Left kidney (tissue), 8 donors: ENCODE results near the gene C1QTNF4. TPM values are rescaled to one million over a fixed set of nuclear protein-coding genes. Genes with fewer than 3 reads are reported as not detected.
"Not testable (repeated sequence)": the region's sequence is repeated elsewhere in the genome, so short reads cannot be mapped to it uniquely, and the experiment has no call there.

Source experiments
- DNase-seq: peaks from one replicate; pipeline ENCODE4 v3.0.0-alpha.2; 2013
- long read RNA-seq, 8 donors: transcript quantifications; one replicate each; lab custom pipeline, GENCODE V29; 2026
- polyA plus RNA-seq: library from polyadenylated mRNA; unstranded; fragments of 120-200 nt; gene quantifications from one replicate; pipeline ENCODE4 v1.2.1, GENCODE V29; 2013; ENCODE audit not compliant: insufficient read length

C1QTNF4 gene
- polyA plus RNA-seq = 5.8 TPM
- long read RNA-seq, donor 1, transcript C1QTNF4-201 (2 exons, 1,664 nt) = major isoform, 11 of 11 reads
- long read RNA-seq, donor 1, partial matches to known transcripts = 0 of 11 reads
- long read RNA-seq, donor 1, other reads (novel, unspliced or antisense) = 0 of 11 reads
- long read RNA-seq, donor 2, transcript C1QTNF4-201 (2 exons, 1,664 nt) = major isoform, 6 of 6 reads
- long read RNA-seq, donor 2, partial matches to known transcripts = 0 of 6 reads
- long read RNA-seq, donor 2, other reads (novel, unspliced or antisense) = 0 of 6 reads
- long read RNA-seq, donor 3, partial matches to known transcripts = 0 of 2 reads
- long read RNA-seq, donor 3, other reads (novel, unspliced or antisense) = 0 of 2 reads
- long read RNA-seq, donor 4 = 0 reads
- long read RNA-seq, donor 5, partial matches to known transcripts = 0 of 4 reads
- long read RNA-seq, donor 5, other reads (novel, unspliced or antisense) = 0 of 4 reads
- long read RNA-seq, donor 6, transcript C1QTNF4-201 (2 exons, 1,664 nt) = major isoform, 12 of 12 reads
- long read RNA-seq, donor 6, partial matches to known transcripts = 0 of 12 reads
- long read RNA-seq, donor 6, other reads (novel, unspliced or antisense) = 0 of 12 reads
- long read RNA-seq, donor 7, transcript C1QTNF4-201 (2 exons, 1,664 nt) = major isoform, 6 of 6 reads
- long read RNA-seq, donor 7, partial matches to known transcripts = 0 of 6 reads
- long read RNA-seq, donor 7, other reads (novel, unspliced or antisense) = 0 of 6 reads
- long read RNA-seq, donor 8 = 0 reads

DNA sequence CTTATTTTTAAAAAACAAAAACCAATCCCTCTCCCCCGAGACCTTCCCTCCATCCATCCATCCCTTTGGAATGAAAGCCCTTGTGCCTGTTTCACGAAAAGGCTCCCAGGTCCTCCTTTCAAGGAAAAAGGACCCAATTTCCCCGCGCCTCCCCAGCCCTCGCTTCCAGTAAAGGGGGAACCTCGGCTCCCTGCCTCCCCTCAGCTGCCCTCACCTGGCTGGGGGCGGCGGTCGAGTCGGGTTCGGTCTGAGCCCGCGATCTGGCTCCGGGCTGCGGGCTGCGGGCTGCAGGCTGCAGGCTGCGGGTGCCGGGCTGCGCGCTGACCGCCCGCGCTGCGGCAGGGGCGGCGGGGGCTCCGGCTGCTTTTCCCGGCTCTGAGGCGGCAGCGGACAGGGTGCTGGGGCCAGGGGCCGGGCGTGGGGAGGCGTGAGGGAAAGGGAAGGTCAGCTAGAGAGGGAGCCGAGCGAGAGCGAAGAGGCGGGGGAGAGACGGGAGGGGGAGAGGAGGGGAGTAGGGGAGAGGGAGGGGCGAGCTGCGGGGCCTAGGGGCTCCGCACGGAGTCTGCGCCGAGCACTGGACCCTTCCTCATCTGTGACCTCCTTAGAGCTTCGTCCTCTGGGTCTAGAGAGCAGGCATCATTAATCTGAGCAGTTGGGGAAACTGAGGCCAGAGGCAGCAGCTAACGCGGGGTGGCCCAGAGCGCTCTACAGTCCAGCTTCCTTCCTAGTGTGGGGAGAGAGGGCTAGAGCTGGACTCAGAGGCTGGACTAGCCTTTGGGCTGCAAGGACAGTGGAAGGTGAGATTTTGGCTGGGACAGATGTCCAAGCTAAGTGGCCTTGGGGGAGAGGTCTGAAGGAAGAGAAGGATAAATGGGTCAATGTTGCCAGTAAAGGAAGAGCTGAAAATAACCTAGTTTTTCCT, at the start of gene C1QTNF4:
C1QTNF4 (minus strand) TSS at position 478 of the 922 bp plus-strand sequence. CDS start 3,601 bp downstream, outside the sequence.
- DNase-seq = no peak

DNA sequence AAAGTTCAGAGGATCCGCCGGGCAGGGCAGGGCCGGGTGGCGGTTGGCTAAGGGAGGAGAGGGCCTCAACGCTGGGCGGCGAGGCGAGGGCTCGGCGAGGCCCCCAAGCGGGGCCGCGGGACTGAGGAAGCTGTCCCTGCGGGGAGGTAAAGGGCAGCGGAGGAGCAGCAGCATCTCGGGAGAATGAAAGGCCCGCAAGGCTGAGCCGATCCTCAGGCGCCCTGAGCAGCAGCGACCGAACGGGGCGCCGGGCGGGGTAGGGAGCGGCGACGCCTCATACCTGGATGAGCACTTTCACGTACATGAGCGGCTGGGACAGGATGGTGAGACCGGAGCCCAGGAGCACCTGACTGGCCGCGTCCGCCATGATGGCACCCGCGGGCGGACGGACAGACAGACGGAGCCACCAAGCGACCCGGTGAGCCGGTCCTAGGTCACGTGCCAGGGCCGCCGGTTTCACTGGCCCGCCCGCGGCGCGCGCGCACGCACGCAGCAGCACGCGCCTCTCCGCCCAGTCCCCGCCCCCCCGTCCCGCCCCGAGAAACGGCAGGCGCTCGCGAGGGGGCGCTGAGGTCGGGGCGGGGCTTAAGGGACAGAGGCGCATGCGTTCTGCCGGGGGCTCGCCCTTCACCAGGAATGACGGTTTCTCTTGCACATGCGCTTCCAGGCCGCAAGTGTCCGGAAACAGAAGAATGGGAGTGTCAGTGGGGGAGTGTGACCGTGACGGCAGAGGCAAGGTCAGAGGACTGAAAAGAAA, 48.1 kb upstream of the C1QTNF4 start, which contains the start of gene MTCH2:
MTCH2 (minus strand) TSS at position 461 of the 757 bp plus-strand sequence; CDS start at position 367, 94 bp downstream.
- peak; percentile 97 for DNase-seq

DNA sequence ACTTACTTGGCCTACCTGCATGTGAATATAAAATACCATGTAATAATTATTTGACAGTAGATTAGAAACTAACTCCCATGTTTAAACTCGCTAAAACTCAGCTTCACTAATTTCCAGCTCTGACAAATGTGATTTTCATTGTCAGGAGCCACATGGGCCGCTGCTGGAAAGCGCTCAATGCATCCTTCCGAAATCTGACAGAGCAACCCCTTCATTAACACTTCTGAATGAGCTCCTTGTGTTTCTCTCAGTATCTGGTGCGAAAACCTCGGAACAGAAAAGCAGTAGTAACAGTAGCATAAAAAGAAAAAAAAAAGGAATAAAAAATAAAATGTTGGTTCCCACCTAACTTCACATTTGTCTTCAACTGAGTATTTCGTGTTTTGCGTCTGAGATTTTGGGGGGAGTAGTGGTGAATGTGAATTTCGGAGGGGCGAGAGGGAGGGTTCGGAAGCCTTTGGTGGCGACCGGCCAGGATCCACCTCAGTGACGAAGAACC, 47.4 kb upstream of the C1QTNF4 start:
- no peak for DNase-seq

- DNase-seq = not testable (repeated sequence)
These were observed 46.3 kb upstream of the C1QTNF4 start for GRCh38 chr11:47640506-47640905.

GRCh38 chr11:47636331-47636730, 42.1 kb upstream of the C1QTNF4 start:
- DNase-seq = not testable (repeated sequence)

DNA sequence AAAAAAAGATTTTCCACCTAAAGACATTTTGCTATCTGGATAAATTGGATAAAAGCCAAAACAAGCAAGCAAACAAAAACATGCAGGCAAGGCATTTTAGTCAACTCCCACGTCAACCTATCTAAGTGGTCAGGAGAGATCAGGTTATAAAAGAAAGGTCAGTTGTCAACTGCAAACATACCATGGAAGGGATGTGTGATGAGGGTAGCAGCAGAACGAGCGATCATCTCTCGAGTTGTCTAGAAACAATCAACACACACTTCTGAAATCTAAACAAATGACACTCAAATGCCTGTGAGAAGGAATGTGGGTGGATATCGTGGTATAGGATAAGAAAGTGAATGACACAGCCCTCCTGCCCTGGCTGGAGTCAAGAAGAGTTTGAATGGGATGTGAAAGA, 37.3 kb upstream of the C1QTNF4 start:
- DNase-seq = no peak

- no peak for DNase-seq
These were observed 33.8 kb upstream of the C1QTNF4 start for GRCh38 chr11:47628026-47628425.

GRCh38 chr11:47626234-47626633, 32.0 kb upstream of the C1QTNF4 start:
- DNase-seq = no peak

DNA sequence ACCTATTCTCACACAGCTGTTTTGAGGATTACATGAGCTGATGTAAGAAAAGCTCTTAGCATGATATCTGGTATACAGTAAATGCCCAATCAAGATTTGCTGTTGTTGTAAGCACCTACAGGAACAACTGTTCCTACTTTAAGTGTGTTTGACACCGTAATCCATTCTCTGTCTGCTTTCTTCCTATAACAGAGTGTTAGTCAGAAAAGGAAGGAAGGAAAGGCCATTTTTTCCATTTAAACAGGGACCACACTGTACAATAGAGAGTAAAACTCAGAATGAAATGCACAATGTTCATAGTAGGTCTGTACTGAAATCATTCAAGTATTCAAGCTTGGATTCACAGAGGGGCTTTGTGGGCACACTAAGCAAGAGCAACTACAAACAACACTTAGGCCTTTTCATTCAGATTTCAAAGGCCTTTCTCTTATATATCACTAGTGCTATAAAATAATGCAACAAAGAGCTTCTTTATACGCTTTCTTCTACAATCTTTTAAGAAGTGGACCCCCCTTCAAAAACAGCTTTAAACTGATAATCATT, 26.7 kb upstream of the C1QTNF4 start:
- DNase-seq = no peak

DNA sequence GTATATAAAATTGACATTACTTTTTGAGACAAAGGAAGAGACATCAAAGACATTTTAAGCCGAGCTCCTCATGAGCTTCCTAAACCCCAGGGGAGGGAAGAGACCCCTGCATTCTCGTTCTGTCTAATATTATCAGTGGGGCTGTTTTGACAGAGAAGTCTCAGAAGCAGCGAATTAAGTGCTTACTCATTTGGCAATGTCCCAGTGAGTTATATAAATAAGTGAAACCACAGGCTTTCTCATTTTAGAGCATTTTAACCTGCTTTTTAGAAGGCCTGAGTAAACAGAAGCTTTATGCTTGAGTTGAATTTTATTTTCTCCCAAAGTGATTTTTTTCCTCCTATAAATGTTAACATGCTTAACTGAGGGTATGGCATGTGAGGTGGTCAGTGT, 23.2 kb upstream of the C1QTNF4 start:
- DNase-seq = no peak

- DNase-seq = peak; percentile 51
These were observed 22.7 kb upstream of the C1QTNF4 start for GRCh38 chr11:47616726-47617416.

GRCh38 chr11:47615249-47615648, 21.0 kb upstream of the C1QTNF4 start:
- DNase-seq = no peak

- DNase-seq = no peak
These were observed 17.2 kb upstream of the C1QTNF4 start for GRCh38 chr11:47611348-47611794.

- DNase-seq = no peak
These were observed 15.5 kb upstream of the C1QTNF4 start for GRCh38 chr11:47609675-47610074.

DNA sequence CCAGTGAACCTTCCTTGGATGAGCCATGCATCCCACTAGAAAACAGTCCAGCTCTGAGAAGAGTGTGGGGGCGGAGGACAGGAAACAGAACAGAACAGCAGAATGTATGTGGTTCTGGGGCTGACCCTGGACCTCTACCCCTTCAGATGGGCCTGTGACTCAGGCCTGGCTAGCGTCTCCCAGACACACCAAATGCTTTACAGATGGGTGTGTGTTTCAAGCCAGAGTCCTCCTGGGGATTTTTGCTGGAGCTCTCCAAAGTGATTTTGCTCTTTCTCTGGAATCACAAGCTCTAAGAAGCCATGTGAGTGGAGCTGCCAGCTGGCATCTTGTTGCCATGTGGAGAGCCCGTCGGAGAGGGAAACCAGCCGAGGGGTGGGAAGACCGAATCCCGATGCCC, 13.2 kb upstream of the C1QTNF4 start:
- no peak for DNase-seq

DNA sequence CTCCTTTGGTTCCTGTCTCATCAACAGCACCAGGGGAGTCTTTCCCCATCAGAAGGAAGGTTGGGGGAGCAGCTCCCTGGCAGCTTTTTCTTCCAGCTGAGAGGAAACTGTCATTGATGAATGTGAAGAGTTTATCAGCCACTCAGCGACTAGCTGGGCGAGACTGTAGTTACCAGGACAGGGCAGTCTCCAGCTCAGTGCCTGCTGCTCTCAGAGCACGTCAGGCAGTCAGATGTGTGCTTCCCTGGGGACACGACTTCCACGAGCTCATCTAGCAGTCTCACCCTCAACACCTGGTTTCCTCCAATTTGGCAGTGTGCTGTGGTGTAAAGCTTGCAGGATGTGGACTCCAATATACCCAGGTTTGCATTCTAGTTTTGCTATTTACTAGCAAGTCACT, 12.5 kb upstream of the C1QTNF4 start:
- DNase-seq = no peak

- DNase-seq = no peak
These were observed 11.7 kb upstream of the C1QTNF4 start for GRCh38 chr11:47605921-47606320.

GRCh38 chr11:47603295-47603694, 9.1 kb upstream of the C1QTNF4 start:
- DNase-seq = no peak

- DNase-seq = no peak
These were observed 5.7 kb upstream of the C1QTNF4 start for GRCh38 chr11:47599902-47600301.

DNA sequence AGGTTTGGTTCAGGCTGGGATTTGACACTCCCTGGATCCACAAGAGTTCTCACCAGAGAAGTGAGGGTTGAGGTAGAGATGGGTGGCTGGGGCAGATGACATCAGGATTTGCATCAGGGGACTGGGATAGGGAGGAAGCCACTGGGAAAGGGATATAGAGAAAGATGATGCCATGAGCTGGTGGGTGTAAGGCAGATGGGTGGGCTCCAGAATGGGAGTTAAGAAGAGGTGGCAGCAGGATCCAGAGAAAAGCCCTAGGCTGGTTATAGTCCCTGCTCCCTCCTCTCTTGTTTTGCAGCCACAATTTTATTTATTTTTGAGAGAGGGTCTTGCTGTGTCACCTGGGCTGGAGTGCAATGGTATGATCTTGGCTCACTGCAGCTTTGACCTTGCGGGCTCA, 1.8 kb upstream of the C1QTNF4 start:
- no peak for DNase-seq
